ENCODE results near the gene NRP2.

NRP2 gene

GRCh38 chr2:205845446-205845845 is 163.1 kb downstream of the NRP2 start:
- Histone ChIP-seq H3K4me3 (replicated peaks; ENCODE audit: low read depth, low read length) (no peak overlapping the region), H3K36me3 (ENCODE audit: control insufficient read depth, insufficient read depth, low read length) (no peaks in the 10 kb centered on the region), H3K27me3 (replicated peaks; ENCODE audit: control insufficient read depth, insufficient read depth, low read length) (no peaks in the 10 kb centered on the region)
- no peak for TF ChIP-seq CTCF (IDR thresholded peaks at IDR 0.05; ENCODE audit: insufficient read depth, low read length, poor library complexity, severe bottlenecking)
- DNase-seq (ENCODE audit: extremely low read depth, insufficient read length), result no peak
